Stimulated activated effector memory CD8-positive, alpha-beta T cell treated with anti-CD3 and anti-CD28 coated beads, Interleukin-12 subunit alpha, Interleukin-12 subunit beta, amount 100 ng/mL, for 72 hours (primary cell): ENCODE measurements around the gene SHB.

ENCODE experiments used
- ATAC-seq: fragments of 150-1000 bp; cut with Tn5 transposase; 2 replicates; pipeline ENCODE4 v1.10.0; 2021
- DNase-seq, 2 donors: peaks; one replicate each; pipeline ENCODE4 v3.0.0; 2021 to 2022; ENCODE audit warnings: low spot score in 2 of 2
- H3K27ac Mint-ChIP-seq: one replicate; pipeline ENCODE4 v1.8.0; 2022; ENCODE audit warnings: mild to moderate bottlenecking, mixed read lengths
- H3K36me3 Mint-ChIP-seq: one replicate; pipeline ENCODE4 v1.8.0; 2022; ENCODE audit warnings: mild to moderate bottlenecking, mixed read lengths
- H3K4me1 Mint-ChIP-seq: one replicate; pipeline ENCODE4 v1.8.0; 2022; ENCODE audit warnings: mixed read lengths
- H3K4me3 Mint-ChIP-seq: one replicate; pipeline ENCODE4 v1.8.0; 2022; ENCODE audit warnings: mild to moderate bottlenecking, mixed read lengths
- H3K9me3 Mint-ChIP-seq: one replicate; pipeline ENCODE4 v1.8.0; 2022; ENCODE audit warnings: mixed read lengths

The SHB gene

DNA sequence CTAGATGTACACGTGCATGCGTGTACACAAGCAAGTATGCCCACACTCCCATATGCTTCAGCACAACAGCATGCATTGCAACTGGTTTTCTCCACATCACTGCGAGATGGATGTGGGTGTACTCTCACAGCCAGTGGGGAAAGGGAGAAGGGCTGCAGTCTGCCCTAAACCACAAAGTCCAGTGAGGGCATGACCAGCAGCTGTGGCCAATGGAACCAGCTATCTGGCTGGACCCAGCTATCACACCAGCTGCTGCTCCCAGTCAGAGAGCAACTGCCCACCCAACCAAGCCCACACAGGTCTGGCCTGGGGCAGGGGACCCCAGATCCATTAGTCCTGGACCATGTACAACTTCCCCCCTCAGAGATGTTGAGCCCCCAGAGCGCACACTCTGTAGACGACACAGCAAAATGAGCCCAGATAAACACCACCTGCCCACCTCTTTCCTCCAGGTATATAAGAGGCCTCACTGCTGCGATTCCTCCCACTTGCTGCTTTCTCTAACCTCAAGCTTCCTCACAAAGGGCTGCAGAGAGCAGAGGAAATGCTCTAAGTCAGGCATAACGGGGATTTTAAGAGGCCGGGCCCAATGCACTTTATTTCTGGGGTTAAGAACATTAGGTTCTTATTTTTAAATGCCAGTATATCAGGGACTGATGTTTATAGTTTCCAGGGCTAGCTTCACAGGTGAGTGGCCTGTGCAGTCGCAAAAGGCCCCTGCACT, 39.0 kb downstream of the SHB start:
- H3K9me3 Mint-ChIP-seq = no peaks in the 10 kb centered on the region
- no peaks in the 10 kb centered on the region for H3K36me3 Mint-ChIP-seq
- no peak for ATAC-seq
- H3K4me1 Mint-ChIP-seq = peaks cover 5% of the 10 kb centered on the region
- H3K27ac Mint-ChIP-seq = no peak overlapping the region
- no peak overlapping the region for H3K4me3 Mint-ChIP-seq
- DNase-seq = no peak

DNA sequence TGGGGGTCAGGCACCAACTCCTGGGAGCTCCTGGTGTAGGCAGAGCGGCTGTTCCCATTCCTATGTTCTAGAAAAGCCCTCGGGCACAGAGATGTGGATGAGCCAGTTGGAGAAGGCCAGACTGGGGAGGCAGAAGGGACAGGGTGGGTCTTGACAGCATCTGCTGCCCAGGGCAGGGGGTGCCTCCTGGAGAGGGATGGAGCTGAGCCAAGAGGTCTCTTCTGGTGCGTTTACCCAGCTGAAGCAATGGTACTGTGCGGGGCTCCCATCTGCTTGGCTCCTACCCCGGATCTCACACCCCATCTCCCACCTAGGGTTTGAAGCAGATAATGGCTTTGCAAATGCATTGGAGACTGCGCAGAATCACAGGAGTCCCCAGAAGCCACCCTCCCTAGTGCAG, 41.3 kb downstream of the SHB start:
- Mint-ChIP-seq H3K9me3 (no peaks in the 10 kb centered on the region), H3K4me3 (no peak overlapping the region), H3K27ac (no peak overlapping the region), H3K36me3 (no peaks in the 10 kb centered on the region), H3K4me1 (peaks cover 14% of the 10 kb centered on the region)
- DNase-seq (no peak), ATAC-seq (no peak)

DNA sequence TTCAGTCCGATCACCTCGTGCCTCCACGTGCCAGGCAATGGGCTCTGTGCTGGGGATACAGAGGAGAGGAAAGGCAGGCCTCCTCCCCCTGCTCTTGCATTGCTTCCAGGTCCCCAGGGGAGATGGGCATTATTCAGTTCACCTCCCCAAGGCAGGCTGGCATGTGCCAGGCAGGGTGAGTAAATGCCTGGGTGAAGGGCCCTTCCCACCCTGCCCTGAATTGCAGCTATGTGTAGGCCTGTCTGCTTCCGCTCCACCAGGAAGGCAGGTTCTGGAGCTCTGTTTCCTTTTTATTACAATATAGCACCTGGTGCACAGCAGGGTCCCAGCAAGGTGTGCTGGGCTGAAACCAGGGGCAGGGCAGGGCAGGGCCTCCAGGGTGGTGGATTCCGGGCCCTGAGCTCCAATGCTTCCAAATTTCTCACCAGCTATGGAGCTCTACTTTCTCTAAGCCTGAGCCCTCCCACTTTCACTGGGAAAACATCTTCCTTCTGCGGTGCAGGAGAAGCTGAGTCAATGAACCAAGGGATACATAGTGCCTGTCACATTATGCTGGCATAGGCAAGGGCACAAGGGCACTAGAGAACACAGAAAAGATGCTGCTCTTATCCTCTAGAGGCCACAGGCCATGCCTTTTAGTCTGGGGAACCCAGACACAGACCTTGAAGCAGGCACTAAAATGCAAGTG, 42.0 kb downstream of the SHB start:
- peaks cover 14% of the 10 kb centered on the region for H3K4me1 Mint-ChIP-seq
- no peaks in the 10 kb centered on the region for H3K36me3 Mint-ChIP-seq
- H3K27ac Mint-ChIP-seq = no peak overlapping the region
- H3K4me3 Mint-ChIP-seq = no peak overlapping the region
- H3K9me3 Mint-ChIP-seq = no peaks in the 10 kb centered on the region
- DNase-seq (no peak), ATAC-seq (no peak)

DNA sequence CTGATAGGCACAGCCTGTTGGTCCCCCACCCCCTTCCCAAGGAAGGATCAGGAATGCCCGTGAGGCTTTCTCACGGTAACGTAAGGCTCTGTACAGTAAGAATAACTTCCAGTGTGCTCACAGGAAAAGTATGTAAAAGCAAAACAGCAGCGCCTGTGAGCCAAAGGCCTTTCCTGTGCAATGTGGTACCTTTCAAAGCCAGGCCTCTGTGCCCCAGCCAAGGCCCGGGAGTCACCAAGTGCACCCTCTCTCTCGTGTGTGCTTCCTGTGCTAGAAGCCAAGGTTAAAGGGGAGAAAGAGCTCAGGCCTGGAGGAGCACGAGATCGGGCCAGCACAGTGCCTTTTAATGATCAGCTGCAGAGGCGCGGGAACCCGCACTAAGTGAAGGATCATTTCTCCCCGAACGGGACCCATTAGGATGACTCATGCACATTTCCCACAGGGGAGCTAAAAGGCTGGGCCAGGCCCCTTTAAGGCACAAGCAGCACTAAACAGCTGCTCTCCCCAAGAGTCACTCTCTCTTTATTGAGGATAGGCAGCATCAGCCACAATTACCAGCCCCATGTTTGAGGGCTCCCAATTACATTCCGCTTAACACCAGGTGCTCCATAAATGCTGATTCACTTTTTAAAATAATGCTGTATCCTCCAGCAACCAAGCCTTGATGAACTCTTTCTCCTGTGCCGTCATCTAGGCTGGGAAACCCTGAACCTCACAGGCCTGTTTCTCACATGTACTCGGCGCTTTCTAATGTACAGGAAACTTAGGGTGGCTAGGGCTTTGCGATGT, 42.8 kb downstream of the SHB start:
- Mint-ChIP-seq H3K36me3 (no peaks in the 10 kb centered on the region), H3K9me3 (no peaks in the 10 kb centered on the region), H3K27ac (no peak overlapping the region), H3K4me3 (no peak overlapping the region), H3K4me1 (peaks cover 14% of the 10 kb centered on the region)
- ATAC-seq = no peak
- no peak for DNase-seq

DNA sequence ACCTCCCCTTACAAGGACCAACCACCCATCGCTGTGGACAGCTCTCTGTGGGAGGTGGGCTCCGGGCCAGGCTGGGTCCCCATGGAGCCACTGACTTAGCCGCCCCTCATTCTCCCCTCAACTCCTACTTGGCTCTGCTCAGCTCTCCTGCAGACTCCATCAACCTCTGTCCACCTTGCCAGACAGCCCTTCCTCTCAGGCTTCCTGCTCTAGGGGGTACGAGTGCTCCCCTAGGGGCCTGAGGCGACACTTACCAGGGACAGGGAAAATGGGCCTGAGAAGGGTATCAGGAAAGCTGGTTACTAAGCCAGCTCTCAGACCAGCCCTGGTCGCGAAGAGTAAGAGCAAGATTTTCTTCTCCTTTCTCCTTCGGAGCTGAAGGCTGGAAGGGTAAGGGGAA, 43.9 kb downstream of the SHB start:
- Mint-ChIP-seq H3K4me1 (peaks cover 12% of the 10 kb centered on the region), H3K9me3 (no peaks in the 10 kb centered on the region), H3K4me3 (no peak overlapping the region), H3K36me3 (no peaks in the 10 kb centered on the region), H3K27ac (no peak overlapping the region)
- no peak for ATAC-seq
- no peak for DNase-seq

DNA sequence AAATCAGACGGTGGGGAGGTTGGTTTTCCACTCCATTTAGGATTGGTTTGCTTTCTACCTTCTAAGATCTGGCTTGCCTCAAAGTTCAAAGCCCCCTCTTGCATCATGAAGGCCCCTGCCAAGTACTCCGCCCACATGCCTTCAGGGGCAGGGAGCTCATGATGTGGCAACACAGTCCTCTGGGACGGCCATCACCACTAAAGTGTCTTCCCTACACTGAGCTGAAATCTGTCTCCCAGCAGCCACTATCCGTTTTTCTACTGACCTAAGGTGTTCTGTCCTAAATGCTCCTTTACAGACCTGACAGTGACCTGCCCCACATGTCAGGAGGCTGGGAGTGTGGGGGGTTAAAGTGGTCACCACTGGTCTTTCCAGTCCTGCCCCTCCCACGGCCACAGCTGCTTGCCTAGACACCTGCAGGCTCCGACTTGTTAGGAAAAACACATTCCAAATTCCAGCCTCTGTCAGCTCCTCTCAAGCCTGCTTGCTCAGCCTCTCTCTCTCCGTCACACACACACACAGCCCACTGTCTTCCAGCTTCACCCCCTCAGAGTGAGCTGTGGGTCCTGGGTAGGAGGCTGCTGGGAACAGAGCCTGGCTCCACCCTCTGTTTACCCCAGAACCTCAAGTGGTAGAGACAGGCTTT, 44.9 kb downstream of the SHB start:
- DNase-seq = no peak
- no peak for ATAC-seq
- H3K4me3 Mint-ChIP-seq = no peak overlapping the region

DNA sequence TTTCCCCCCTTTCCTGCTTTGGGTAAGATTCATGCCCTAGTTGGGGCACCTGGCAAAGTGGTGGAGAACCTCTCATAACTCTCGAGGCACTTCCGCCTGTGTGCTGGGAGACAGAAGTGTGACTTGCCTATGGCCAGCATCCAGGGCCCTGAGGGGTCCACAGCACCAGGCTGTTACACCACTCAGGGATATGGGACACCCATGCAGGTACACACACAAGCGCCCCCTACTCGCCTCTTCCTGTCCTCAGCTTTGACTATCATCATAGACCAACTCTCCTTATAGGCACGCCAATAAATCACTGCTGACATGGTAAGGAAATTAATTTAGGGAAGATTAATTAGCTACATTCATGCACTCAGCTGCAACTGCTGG, 45.4 kb downstream of the SHB start:
- H3K36me3 Mint-ChIP-seq = no peaks in the 10 kb centered on the region
- ATAC-seq (no peak), DNase-seq (no peak)
- H3K27ac Mint-ChIP-seq = no peak overlapping the region
- H3K9me3 Mint-ChIP-seq = no peaks in the 10 kb centered on the region
- H3K4me3 Mint-ChIP-seq = no peak overlapping the region
- H3K4me1 Mint-ChIP-seq = peaks cover 9% of the 10 kb centered on the region

More for the DNA sequence above, 44.9 kb downstream of the SHB start:
- Mint-ChIP-seq H3K9me3 (no peaks in the 10 kb centered on the region), H3K27ac (no peak overlapping the region), H3K4me1 (peaks cover 9% of the 10 kb centered on the region), H3K36me3 (no peaks in the 10 kb centered on the region)

DNA sequence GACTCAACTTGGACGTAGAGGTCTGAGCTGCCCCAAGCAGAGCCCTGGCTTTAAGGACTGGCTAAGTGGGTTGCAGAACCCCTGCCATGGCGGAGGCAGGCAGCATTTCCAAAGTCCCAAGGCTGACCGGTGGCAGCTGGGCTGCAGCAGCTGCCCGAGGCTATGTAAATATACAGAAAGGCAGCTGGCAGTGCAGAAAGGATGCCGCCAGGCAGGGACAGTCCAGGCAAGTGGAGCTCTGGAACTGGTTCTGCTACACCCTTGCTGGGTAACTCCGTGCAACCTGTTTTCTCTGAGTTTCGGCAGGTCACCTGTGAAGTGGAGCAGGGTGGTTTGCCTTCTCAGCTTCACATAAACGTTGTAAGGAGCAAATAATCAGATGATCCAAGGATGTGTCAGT, 46.0 kb downstream of the SHB start:
- ATAC-seq (no peak), DNase-seq (no peak)
- H3K36me3 Mint-ChIP-seq = no peaks in the 10 kb centered on the region
- H3K9me3 Mint-ChIP-seq = no peaks in the 10 kb centered on the region
- H3K27ac Mint-ChIP-seq = no peak overlapping the region
- H3K4me1 Mint-ChIP-seq = peaks cover 9% of the 10 kb centered on the region
- no peak overlapping the region for H3K4me3 Mint-ChIP-seq

DNA sequence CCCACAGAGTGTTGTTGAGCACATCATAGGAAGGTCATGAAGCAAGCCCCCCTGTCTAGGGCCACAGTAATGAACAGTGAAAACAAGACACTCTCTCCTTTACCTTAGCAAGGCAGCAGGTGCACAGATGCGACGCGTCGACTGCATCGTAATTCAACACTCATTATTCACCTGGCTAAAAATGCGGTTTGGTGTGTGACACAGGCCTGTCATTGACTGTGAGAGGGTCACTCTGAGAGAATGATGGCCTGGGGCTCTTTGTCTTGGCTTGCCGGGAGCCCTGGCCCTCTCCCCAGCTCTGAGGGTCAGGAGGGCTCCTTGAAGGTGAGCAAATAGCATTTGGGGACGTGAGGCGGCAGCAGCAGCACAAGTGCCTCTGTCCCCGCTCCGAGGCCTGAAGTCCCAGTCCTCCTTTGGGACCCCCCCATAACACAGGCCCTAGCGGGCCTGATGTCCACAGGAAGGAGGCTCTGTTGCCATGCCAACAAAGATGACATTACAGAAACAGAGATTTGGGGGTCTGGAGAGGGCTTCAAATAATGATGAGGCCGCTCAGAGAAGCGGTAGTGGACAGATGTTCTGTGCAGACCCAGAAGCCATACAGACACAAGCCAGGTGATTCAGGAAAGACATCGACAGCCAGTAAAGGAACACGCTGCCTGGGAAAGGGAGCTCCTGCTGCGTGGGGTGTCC, 46.7 kb downstream of the SHB start:
- ATAC-seq (no peak), DNase-seq (no peak)
- H3K4me1 Mint-ChIP-seq = peaks cover 9% of the 10 kb centered on the region
- no peaks in the 10 kb centered on the region for H3K36me3 Mint-ChIP-seq
- H3K9me3 Mint-ChIP-seq = no peaks in the 10 kb centered on the region
- no peak overlapping the region for H3K4me3 Mint-ChIP-seq
- no peak overlapping the region for H3K27ac Mint-ChIP-seq

DNA sequence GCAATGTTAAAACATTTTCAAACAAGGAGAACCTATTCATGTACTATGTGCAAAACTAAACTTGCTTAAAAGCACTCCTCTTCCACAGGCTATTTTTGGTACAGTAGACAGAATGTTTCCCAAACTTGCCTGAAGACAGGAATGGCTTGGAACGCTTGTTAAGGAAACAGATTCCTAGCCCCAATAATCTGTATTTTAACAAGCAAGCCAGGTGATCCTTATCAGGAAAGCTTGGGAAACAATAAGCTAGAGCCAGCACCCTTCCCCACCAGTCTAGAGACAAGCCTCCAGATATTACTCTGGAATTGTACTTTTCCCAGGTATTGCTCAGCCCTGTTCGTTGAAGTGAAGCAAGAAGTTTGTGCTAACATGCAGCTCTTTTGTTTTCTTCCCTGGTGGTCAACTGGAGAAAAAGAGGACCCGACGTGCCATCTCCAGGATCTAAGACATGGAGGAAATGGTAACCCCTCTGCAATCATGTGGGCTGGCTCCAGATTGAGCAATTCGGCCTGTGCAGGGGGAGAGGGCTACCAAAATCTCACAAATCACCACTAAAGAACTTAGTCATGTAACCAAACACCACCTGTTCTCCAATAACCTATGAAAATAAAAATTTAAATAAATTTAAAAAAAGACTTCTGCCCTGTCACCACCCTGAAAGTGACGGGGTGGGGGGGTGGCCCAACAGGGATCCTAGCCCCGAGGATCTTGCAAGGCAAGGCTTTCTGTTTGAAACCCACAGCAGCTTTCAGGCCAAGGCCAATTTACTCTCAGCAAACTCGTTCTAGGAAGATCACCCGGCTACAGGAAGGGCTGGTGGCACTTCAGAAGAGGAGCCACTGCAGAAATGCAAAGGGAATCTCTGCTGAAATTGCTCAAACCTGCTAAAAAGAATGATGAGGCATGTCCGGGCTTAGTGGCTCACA, 48.6 kb downstream of the SHB start:
- no peak for DNase-seq
- Mint-ChIP-seq H3K27ac (peak overlapping the region; percentile 5), H3K9me3 (no peaks in the 10 kb centered on the region), H3K4me3 (no peak overlapping the region), H3K4me1 (peaks cover 9% of the 10 kb centered on the region), H3K36me3 (no peaks in the 10 kb centered on the region)
- ATAC-seq = no peak

DNA sequence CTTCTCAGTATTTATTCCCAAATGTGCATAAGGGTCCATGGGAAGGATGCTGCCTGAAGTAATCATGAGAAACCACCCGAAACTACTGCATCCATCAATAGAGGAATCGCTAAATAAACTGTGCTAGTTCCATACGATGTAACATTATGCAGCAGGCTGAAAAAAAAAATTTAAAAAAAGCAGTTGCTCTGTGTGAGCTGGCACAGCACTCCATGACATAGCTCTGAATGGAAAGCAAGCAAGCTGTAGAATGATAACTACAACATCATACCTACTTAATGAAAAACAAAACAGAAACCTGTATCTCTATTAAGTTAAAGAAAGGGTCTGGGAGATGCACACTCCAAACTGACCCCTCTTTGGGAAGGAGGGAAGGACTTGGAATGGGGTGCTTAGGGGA, 49.3 kb downstream of the SHB start:
- H3K27ac Mint-ChIP-seq = no peak overlapping the region
- ATAC-seq (no peak), DNase-seq (no peak)
- H3K9me3 Mint-ChIP-seq = no peaks in the 10 kb centered on the region
- H3K4me3 Mint-ChIP-seq = no peak overlapping the region
- H3K4me1 Mint-ChIP-seq = peaks cover 9% of the 10 kb centered on the region
- no peaks in the 10 kb centered on the region for H3K36me3 Mint-ChIP-seq

DNA sequence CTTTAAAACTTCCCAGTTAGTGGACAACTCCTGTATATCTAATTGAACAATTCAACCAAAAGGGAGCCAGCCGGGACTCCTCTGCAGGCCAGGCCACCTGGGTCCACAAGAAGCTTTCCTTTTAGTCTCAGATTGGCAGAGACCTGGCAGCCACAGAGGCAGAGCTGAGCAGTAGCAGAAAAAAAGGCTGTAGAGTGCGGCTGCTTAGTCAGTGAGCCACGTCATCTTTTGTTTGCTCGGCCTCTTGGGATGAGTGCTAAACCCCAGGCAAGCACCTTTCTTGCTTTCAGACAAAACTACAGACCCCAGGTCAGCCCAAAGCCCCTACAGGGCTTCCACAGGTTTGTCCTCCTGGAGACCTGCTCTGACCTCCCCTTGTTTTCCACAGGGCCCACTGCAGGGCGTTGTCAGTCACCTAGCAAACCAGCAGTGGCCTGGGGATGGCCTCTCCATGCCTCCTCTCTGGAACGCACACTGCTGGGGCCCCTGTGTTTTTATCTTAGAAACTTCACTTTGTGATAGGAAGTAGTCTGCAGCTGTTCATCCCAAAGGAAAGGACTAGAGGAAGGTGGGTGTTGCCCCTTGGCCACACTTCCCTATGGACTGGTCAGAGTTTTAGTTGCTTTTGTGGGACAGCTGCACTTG, 49.9 kb downstream of the SHB start:
- H3K4me1 Mint-ChIP-seq = peaks cover 3% of the 10 kb centered on the region
- no peak overlapping the region for H3K4me3 Mint-ChIP-seq
- ATAC-seq (peak; percentile 62), DNase-seq (no peak)
- no peak overlapping the region for H3K27ac Mint-ChIP-seq
- no peaks in the 10 kb centered on the region for H3K9me3 Mint-ChIP-seq
- H3K36me3 Mint-ChIP-seq = no peaks in the 10 kb centered on the region

DNA sequence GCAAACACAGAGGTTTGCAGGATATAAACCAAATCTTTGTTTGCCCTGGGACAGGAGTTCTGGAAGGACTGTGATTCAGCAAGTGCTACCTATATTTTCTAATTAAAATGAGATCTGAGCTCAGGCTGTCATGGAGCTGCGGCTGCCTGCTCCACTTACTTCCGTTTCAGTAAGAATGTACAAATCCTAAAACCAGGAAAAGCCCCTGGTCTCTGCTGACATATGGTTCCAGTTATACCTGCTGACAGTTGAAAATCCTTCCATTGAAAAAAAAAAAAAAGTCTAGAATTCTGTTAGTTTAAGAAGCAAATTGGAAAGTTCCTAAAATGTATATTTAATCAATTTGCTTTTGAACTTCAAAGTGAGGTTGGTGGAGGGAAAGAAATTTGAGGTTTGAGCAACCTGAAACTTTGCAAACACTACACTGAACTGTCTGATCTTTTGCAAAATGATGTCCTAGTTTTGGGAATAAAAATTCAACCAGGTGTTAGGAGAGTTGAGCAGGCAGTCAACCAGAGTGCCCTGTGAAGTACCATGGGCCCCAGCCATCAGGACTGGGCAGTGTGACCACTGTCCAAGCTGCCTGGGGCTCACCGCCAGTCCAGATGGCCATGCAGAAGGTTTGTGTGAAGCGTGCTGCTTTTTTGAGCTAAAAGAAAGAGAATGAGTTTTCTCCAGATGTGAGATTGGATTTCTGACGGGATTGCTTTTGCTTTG, 50.6 kb downstream of the SHB start:
- Mint-ChIP-seq H3K9me3 (no peaks in the 10 kb centered on the region), H3K4me1 (no peaks in the 10 kb centered on the region), H3K27ac (no peak overlapping the region), H3K36me3 (no peaks in the 10 kb centered on the region), H3K4me3 (no peak overlapping the region)
- no peak for ATAC-seq
- no peak for DNase-seq
